Thyroid gland (tissue), 4 donors: Measurements from ENCODE around the gene RILPL2.
"Not testable (repeated sequence)": the region's sequence is repeated elsewhere in the genome, so short reads cannot be mapped to it uniquely, and the experiment has no call there.

Experiments
- POLR2A ChIP-seq, 2 donors: fragments of 450-650 bp; IDR thresholded peaks; one replicate each; pipeline ENCODE4 v1.6.1; 2017; ENCODE audit warnings: antibody characterized with exemption in 2 of 2, mild to moderate bottlenecking in 2 of 2, moderate library complexity in 1 of 2
- TF ChIP-seq, protein P1 (sequence below), 6 experiments: fragments of 200-600 bp in 3 of 6; fragments of 450-650 bp in 3 of 6; sonication (generic) in 3 of 6; IDR thresholded peaks; one replicate each; pipeline ENCODE4 v1.5.1; 2016 to 2019; ENCODE audit warnings: antibody characterized with exemption in 6 of 6, mild to moderate bottlenecking in 2 of 6, inconsistent platforms in 1 of 6, moderate library complexity in 1 of 6

DNA sequence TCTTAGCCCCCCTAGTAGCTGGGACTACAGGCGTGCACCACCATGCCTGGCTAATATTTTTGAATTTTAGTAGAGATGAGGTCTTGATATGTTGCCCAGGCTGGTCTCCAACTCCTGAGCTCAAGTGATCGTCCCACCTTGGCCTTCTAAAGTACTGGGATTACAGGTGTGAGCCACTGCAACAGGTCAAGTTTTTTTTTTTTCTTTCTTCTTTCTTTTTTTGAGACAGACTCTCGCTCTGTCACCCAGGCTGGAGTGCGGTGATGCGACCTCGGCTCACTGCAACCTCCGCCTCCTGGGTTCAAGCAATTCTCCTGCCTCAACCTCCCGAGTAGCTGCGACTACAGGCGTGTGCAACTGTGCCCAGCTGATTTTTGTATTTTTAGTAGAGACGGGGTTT is 26.7 kb upstream of the RILPL2 start:
- TF ChIP-seq POLR2A (IDR thresholded peaks at IDR 0.05) = not testable (repeated sequence)
- TF ChIP-seq, protein P1, sequence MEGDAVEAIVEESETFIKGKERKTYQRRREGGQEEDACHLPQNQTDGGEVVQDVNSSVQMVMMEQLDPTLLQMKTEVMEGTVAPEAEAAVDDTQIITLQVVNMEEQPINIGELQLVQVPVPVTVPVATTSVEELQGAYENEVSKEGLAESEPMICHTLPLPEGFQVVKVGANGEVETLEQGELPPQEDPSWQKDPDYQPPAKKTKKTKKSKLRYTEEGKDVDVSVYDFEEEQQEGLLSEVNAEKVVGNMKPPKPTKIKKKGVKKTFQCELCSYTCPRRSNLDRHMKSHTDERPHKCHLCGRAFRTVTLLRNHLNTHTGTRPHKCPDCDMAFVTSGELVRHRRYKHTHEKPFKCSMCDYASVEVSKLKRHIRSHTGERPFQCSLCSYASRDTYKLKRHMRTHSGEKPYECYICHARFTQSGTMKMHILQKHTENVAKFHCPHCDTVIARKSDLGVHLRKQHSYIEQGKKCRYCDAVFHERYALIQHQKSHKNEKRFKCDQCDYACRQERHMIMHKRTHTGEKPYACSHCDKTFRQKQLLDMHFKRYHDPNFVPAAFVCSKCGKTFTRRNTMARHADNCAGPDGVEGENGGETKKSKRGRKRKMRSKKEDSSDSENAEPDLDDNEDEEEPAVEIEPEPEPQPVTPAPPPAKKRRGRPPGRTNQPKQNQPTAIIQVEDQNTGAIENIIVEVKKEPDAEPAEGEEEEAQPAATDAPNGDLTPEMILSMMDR (IDR thresholded peaks at IDR 0.05) = not testable (repeated sequence)
